DMS79 treated with DMSO at 0.1 percent for 48 hours (cell line): ENCODE data around the gene LBHD2.

Experiments used
- DNase-seq: peaks from one replicate; lab custom pipeline; 2025; lab: John Stamatoyannopoulos, UW

Gene LBHD2

GRCh38 chr14:103091041-103091882 lies 7.3 kb downstream of the LBHD2 start:
- no peak for DNase-seq

GRCh38 chr14:103091883-103092222 lies 7.8 kb downstream of the LBHD2 start:
- DNase-seq: no peak

GRCh38 chr14:103093856-103094405 lies 9.9 kb downstream of the LBHD2 start:
- DNase-seq: no peak

- DNase-seq: no peak
These were observed 10.6 kb downstream of the LBHD2 start, which contains the start of gene EXOC3L4 for GRCh38 chr14:103094406-103095209. EXOC3L4 (plus strand) TSS chr14:103094725; CDS start chr14:103100220, 5,495 bp downstream.

- no peak for DNase-seq
These were observed 11.3 kb downstream of the LBHD2 start for GRCh38 chr14:103095210-103095778.

GRCh38 chr14:103096387-103096786 lies 12.4 kb downstream of the LBHD2 start:
- no peak for DNase-seq

- DNase-seq: no peak
These were observed 13.4 kb downstream of the LBHD2 start for GRCh38 chr14:103097244-103097993.

GRCh38 chr14:103097994-103098957 lies 14.3 kb downstream of the LBHD2 start:
- DNase-seq: no peak

- no peak for DNase-seq
These were observed 15.2 kb downstream of the LBHD2 start for GRCh38 chr14:103099081-103099732.

- DNase-seq: no peak
These were observed 15.8 kb downstream of the LBHD2 start for GRCh38 chr14:103099733-103100280.

GRCh38 chr14:103100281-103101121 lies 16.5 kb downstream of the LBHD2 start:
- DNase-seq: no peak

GRCh38 chr14:103101257-103101962 lies 17.4 kb downstream of the LBHD2 start:
- DNase-seq: no peak

GRCh38 chr14:103101963-103102688 lies 18.1 kb downstream of the LBHD2 start:
- DNase-seq: no peak

- DNase-seq: no peak
These were observed 18.8 kb downstream of the LBHD2 start for GRCh38 chr14:103102689-103103260.

- DNase-seq: peak; percentile 69
These were observed 19.7 kb downstream of the LBHD2 start for GRCh38 chr14:103103461-103104388.

- DNase-seq: no peak
These were observed 20.3 kb downstream of the LBHD2 start for GRCh38 chr14:103104389-103104653.
